ENCODE data around the gene PPP1R12A. TPM values are rescaled to one million over a fixed set of nuclear protein-coding genes. Genes with fewer than 3 reads are reported as not detected.

The PPP1R12A gene
- total RNA-seq, 1 donor from 2014 or later = 123 TPM

- no peak for DNase-seq (ENCODE audit: low spot score in 2 of 2, unreplicated experiment in 2 of 2)
- H3K36me3 Mint-ChIP-seq = no peaks in the 10 kb centered on the region
- peaks cover 3% of the 10 kb centered on the region for H3K27me3 Mint-ChIP-seq (ENCODE audit: low read depth)
- no peak overlapping the region for H3K4me3 Mint-ChIP-seq
- no peak overlapping the region for H3K27ac Mint-ChIP-seq
- H3K4me1 Mint-ChIP-seq = peaks cover 3% of the 10 kb centered on the region
- no peak for TF ChIP-seq CTCF (IDR thresholded peaks at IDR 0.05; ENCODE audit: unreplicated experiment)
- H3K9me3 Mint-ChIP-seq = no peaks in the 10 kb centered on the region
These were observed 40.2 kb upstream of the PPP1R12A start for GRCh38 chr12:79975143-79975542.

GRCh38 chr12:79973801-79974200 lies 38.9 kb upstream of the PPP1R12A start:
- Mint-ChIP-seq H3K36me3 (no peaks in the 10 kb centered on the region), H3K9me3 (peaks cover 4% of the 10 kb centered on the region), H3K27me3 (ENCODE audit: low read depth) (peaks cover 3% of the 10 kb centered on the region), H3K27ac (no peak overlapping the region), H3K4me3 (no peak overlapping the region), H3K4me1 (peaks cover 3% of the 10 kb centered on the region)
- no peak for TF ChIP-seq CTCF (IDR thresholded peaks at IDR 0.05; ENCODE audit: unreplicated experiment)
- DNase-seq (ENCODE audit: low spot score in 2 of 2, unreplicated experiment in 2 of 2) = no peak

GRCh38 chr12:79964100-79964627 lies 29.3 kb upstream of the PPP1R12A start:
- Mint-ChIP-seq H3K4me1 (peaks cover 9% of the 10 kb centered on the region), H3K27me3 (ENCODE audit: low read depth) (peaks cover 17% of the 10 kb centered on the region), H3K27ac (no peak overlapping the region), H3K4me3 (no peak overlapping the region), H3K9me3 (peaks cover 8% of the 10 kb centered on the region), H3K36me3 (no peaks in the 10 kb centered on the region)
- TF ChIP-seq CTCF (IDR thresholded peaks at IDR 0.05; ENCODE audit: unreplicated experiment) = no peak
- DNase-seq (ENCODE audit: low spot score in 2 of 2, unreplicated experiment in 2 of 2) = no peak

- Mint-ChIP-seq H3K36me3 (no peaks in the 10 kb centered on the region), H3K27me3 (ENCODE audit: low read depth) (peaks cover 17% of the 10 kb centered on the region), H3K4me1 (peaks cover 9% of the 10 kb centered on the region), H3K9me3 (no peaks in the 10 kb centered on the region), H3K4me3 (no peak overlapping the region), H3K27ac (no peak overlapping the region)
- no peak for TF ChIP-seq CTCF (IDR thresholded peaks at IDR 0.05; ENCODE audit: unreplicated experiment)
- DNase-seq (ENCODE audit: low spot score in 2 of 2, unreplicated experiment in 2 of 2) = no peak
These were observed 26.5 kb upstream of the PPP1R12A start for GRCh38 chr12:79961411-79961810.

- peaks cover 10% of the 10 kb centered on the region for H3K27me3 Mint-ChIP-seq (ENCODE audit: low read depth)
- H3K9me3 Mint-ChIP-seq = peaks cover 12% of the 10 kb centered on the region
- peaks cover 6% of the 10 kb centered on the region for H3K36me3 Mint-ChIP-seq
- H3K4me3 Mint-ChIP-seq = no peak overlapping the region
- no peak for DNase-seq (ENCODE audit: low spot score in 2 of 2, unreplicated experiment in 2 of 2)
- no peak for TF ChIP-seq CTCF (IDR thresholded peaks at IDR 0.05; ENCODE audit: unreplicated experiment)
- no peak overlapping the region for H3K27ac Mint-ChIP-seq
- H3K4me1 Mint-ChIP-seq = peaks cover 9% of the 10 kb centered on the region
These were observed 24.6 kb upstream of the PPP1R12A start for GRCh38 chr12:79959484-79959883.

GRCh38 chr12:79956896-79957295 lies 22.0 kb upstream of the PPP1R12A start:
- Mint-ChIP-seq H3K36me3 (peaks cover 6% of the 10 kb centered on the region), H3K4me3 (no peak overlapping the region), H3K9me3 (peaks cover 25% of the 10 kb centered on the region), H3K27ac (no peak overlapping the region), H3K27me3 (ENCODE audit: low read depth) (peaks cover 3% of the 10 kb centered on the region), H3K4me1 (peaks cover 6% of the 10 kb centered on the region)
- TF ChIP-seq CTCF (IDR thresholded peaks at IDR 0.05; ENCODE audit: unreplicated experiment) = no peak
- no peak for DNase-seq (ENCODE audit: low spot score in 2 of 2, unreplicated experiment in 2 of 2)
